Stimulated activated CD4-positive, alpha-beta T cell treated with anti-CD3 and anti-CD28 coated beads, Interleukin-2, amount 100 ng/mL, for 24 hours (primary cell): Measurements from ENCODE around the gene HTR7.
A peak's percentile ranks its signal among the peaks of the same experiment; 100 is the strongest.

Experiments used
- DNase-seq, 2 donors: peaks; one replicate each; pipeline ENCODE4 v3.0.0-alpha.2; 2020

The HTR7 gene

GRCh38 chr10:90800232-90800796 lies 57.5 kb downstream of the HTR7 start:
- no peak for DNase-seq

GRCh38 chr10:90799172-90799571 lies 58.7 kb downstream of the HTR7 start:
- DNase-seq: no peak

GRCh38 chr10:90798482-90798881 lies 59.4 kb downstream of the HTR7 start:
- no peak for DNase-seq

GRCh38 chr10:90790422-90790821 lies 67.4 kb downstream of the HTR7 start:
- DNase-seq: no peak

- DNase-seq: no peak
These were observed 68.9 kb downstream of the HTR7 start for GRCh38 chr10:90788968-90789367.

- DNase-seq: no peak
These were observed 69.7 kb downstream of the HTR7 start for GRCh38 chr10:90788199-90788491.

- DNase-seq: peak; percentile 10 to 32
These were observed 70.2 kb downstream of the HTR7 start for GRCh38 chr10:90787393-90788198.

GRCh38 chr10:90785782-90786181 lies 72.1 kb downstream of the HTR7 start:
- no peak for DNase-seq

- DNase-seq: no peak
These were observed 73.1 kb downstream of the HTR7 start for GRCh38 chr10:90784771-90785170.

- no peak for DNase-seq
These were observed 77.4 kb downstream of the HTR7 start for GRCh38 chr10:90780488-90780887.

- DNase-seq: no peak
These were observed 78.3 kb downstream of the HTR7 start for GRCh38 chr10:90779548-90779947.

- no peak for DNase-seq
These were observed 80.2 kb downstream of the HTR7 start for GRCh38 chr10:90777621-90778020.

- no peak for DNase-seq
These were observed 82.3 kb downstream of the HTR7 start for GRCh38 chr10:90775351-90776028.

GRCh38 chr10:90769946-90770841 lies 87.6 kb downstream of the HTR7 start:
- DNase-seq: no peak

- DNase-seq: peak; percentile 38 to 40
These were observed 106.5 kb downstream of the HTR7 start for GRCh38 chr10:90751107-90751997.

- DNase-seq: no peak
These were observed 111.0 kb downstream of the HTR7 start for GRCh38 chr10:90746829-90747228.

GRCh38 chr10:90745565-90745964 lies 112.3 kb downstream of the HTR7 start:
- no peak for DNase-seq

- no peak for DNase-seq
These were observed 114.5 kb downstream of the HTR7 start for GRCh38 chr10:90743291-90743690.

- DNase-seq: no peak
These were observed 115.8 kb downstream of the HTR7 start for GRCh38 chr10:90741926-90742565.

GRCh38 chr10:90740265-90740664 lies 117.6 kb downstream of the HTR7 start:
- DNase-seq: no peak

- no peak for DNase-seq
These were observed 119.0 kb downstream of the HTR7 start for GRCh38 chr10:90738885-90739284.

GRCh38 chr10:90734415-90734814 lies 123.4 kb downstream of the HTR7 start:
- DNase-seq: no peak
